Esophagus muscularis mucosa (tissue), 4 donors: Measurements from ENCODE around the gene CRY1. TPM values are rescaled to one million over a fixed set of nuclear protein-coding genes. Genes with fewer than 3 reads are reported as not detected.

Source experiments
- DNase-seq: peaks from one replicate; pipeline ENCODE4 v3.0.0-alpha.2; 2017; ENCODE audit errors: extremely low spot score
- H3K27ac ChIP-seq, 4 donors: fragments of 200-600 bp; sonication (generic); replicated peaks in 1 of 4; 1 replicate in 3 of 4; 2 replicates in 1 of 4; pipeline ENCODE4 v1.5.1; 2016 to 2019; ENCODE audit warnings: mild to moderate bottlenecking in 1 of 4
- H3K27me3 ChIP-seq, 4 donors: fragments of 200-600 bp; sonication (generic); one replicate each; pipeline versions ENCODE4 v1.5.1 to v1.6.0; 2016 to 2019
- H3K36me3 ChIP-seq, 4 donors: fragments of 200-600 bp; sonication (generic); one replicate each; pipeline ENCODE4 v1.5.1; 2016 to 2019
- H3K4me1 ChIP-seq, 4 donors: fragments of 200-600 bp; sonication (generic); one replicate each; pipeline ENCODE4 v1.5.1; 2016 to 2019
- H3K4me3 ChIP-seq, 4 donors: fragments of 200-600 bp; sonication (generic); 1 replicate in 2 of 4; 2 replicates in 2 of 4; pipeline ENCODE4 v1.5.1; 2016 to 2019; ENCODE audit warnings: mild to moderate bottlenecking in 4 of 4, moderate library complexity in 1 of 4
- H3K9me3 ChIP-seq, 4 donors: fragments of 200-600 bp; sonication (generic); 1 replicate in 3 of 4; 2 replicates in 1 of 4; pipeline ENCODE4 v1.5.1; 2016 to 2019
- EP300 ChIP-seq: sonication (generic); formaldehyde crosslinking; IDR thresholded peaks from one replicate; pipeline ENCODE4 v1.6.1; 2017; ENCODE audit warnings: antibody characterized with exemption
- POLR2A ChIP-seq: fragments of 450-650 bp; IDR thresholded peaks from one replicate; pipeline ENCODE4 v1.6.1; 2017; ENCODE audit warnings: antibody characterized with exemption, moderate library complexity, mild to moderate bottlenecking, low read depth
- POLR2AphosphoS5 ChIP-seq, 2 donors: sonication (generic); formaldehyde crosslinking; IDR thresholded peaks; one replicate each; pipeline ENCODE4 v1.6.1; 2017; ENCODE audit warnings: antibody characterized with exemption in 2 of 2
- WGBS: methylation state at CpG from one replicate; pipeline ENCODE4 v1.1.5; 2018; 5-methylcytosine and 5-hydroxymethylcytosine counted together
- intact Hi-C: fragments of 100-400 bp; cut with DNase I; formaldehyde crosslinking; loops from one replicate; pipeline ENCODE4 v1.15.1; 2023
- total RNA-seq, 4 donors: library from RNA; depleted of rRNA; stranded (reverse); fragments of >200 nt; gene quantifications; one replicate each; pipeline versions ENCODE4 v1.1.0 to v1.2.1, GENCODE V29; 2016
- TF ChIP-seq, protein P1 (sequence below), 3 experiments: fragments of 200-600 bp in 2 of 3; fragments of 450-650 bp in 1 of 3; sonication (generic) in 2 of 3; IDR thresholded peaks; one replicate each; pipeline ENCODE4 v1.5.1; 2017 to 2019; ENCODE audit warnings: antibody characterized with exemption in 3 of 3, mild to moderate bottlenecking in 2 of 3, moderate library complexity in 1 of 3

CRY1 gene
- total RNA-seq, 4 donors from 2014 or later = 29.1 to 42.9 (median 34.9) TPM

- TF ChIP-seq POLR2AphosphoS5 (IDR thresholded peaks at IDR 0.05) (no peak), EP300 (no peak), POLR2A (no peak)
- TF ChIP-seq, protein P1, sequence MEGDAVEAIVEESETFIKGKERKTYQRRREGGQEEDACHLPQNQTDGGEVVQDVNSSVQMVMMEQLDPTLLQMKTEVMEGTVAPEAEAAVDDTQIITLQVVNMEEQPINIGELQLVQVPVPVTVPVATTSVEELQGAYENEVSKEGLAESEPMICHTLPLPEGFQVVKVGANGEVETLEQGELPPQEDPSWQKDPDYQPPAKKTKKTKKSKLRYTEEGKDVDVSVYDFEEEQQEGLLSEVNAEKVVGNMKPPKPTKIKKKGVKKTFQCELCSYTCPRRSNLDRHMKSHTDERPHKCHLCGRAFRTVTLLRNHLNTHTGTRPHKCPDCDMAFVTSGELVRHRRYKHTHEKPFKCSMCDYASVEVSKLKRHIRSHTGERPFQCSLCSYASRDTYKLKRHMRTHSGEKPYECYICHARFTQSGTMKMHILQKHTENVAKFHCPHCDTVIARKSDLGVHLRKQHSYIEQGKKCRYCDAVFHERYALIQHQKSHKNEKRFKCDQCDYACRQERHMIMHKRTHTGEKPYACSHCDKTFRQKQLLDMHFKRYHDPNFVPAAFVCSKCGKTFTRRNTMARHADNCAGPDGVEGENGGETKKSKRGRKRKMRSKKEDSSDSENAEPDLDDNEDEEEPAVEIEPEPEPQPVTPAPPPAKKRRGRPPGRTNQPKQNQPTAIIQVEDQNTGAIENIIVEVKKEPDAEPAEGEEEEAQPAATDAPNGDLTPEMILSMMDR (IDR thresholded peaks at IDR 0.05) = no peak
- Histone ChIP-seq H3K27ac (no peak overlapping the region), H3K4me1 (peaks cover 15 to 34% (median 25%) of the 10 kb centered on the region in 4 donors), H3K27me3 (no peaks in the 10 kb centered on the region), H3K4me3 (no peak overlapping the region), H3K36me3 (no peaks in the 10 kb centered on the region), H3K9me3 (no peaks in the 10 kb centered on the region)
- intact Hi-C loops = no loop called here
- DNase-seq = no peak
- WGBS = 90% methylated on average over 2 of the region's 2 CpGs
These were observed 57.6 kb downstream of the CRY1 start for GRCh38 chr12:107035733-107036132.

GRCh38 chr12:107033758-107034739 is 59.3 kb downstream of the CRY1 start:
- no peak for DNase-seq
- H3K4me3 ChIP-seq = no peak overlapping the region
- TF ChIP-seq, protein P1 (IDR thresholded peaks at IDR 0.05) = no peak
- no peak for TF ChIP-seq EP300
- no peak for TF ChIP-seq POLR2A
- TF ChIP-seq POLR2AphosphoS5 (IDR thresholded peaks at IDR 0.05) = no peak
- no peaks in the 10 kb centered on the region for H3K27me3 ChIP-seq
- peak overlapping the region in 1 of 4 donors; percentile 24 for H3K27ac ChIP-seq
- no peaks in the 10 kb centered on the region for H3K9me3 ChIP-seq
- 77% methylated on average over 9 of the region's 9 CpGs for WGBS
- H3K4me1 ChIP-seq = peaks cover 25 to 49% (median 39%) of the 10 kb centered on the region in 4 donors
- no peaks in the 10 kb centered on the region for H3K36me3 ChIP-seq
- intact Hi-C loops = loop anchor here (5.0 kb wide), 1 partner anchor 58 kb away; the partner anchor contains the start of gene CRY1

DNA sequence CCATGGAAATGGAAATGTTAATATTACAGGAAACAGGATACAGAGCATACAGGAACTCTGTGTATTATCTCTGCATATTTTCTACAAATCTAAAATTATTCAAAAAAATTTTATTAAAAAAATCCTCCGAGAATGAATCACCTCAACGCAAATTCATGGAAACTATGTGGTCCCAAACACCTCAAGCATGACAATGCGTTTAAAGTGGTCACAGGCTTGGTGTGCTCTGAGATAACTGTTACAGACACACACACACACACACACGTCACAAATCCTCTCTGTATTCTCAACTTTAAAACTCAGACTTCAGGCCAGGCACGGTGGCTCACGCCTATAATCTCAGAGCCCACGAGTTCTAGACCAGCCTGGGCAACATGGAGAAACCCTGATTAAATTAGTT is 61.1 kb downstream of the CRY1 start:
- 73% methylated on average over 7 of the region's 7 CpGs for WGBS
- no peaks in the 10 kb centered on the region for H3K36me3 ChIP-seq
- no peak for TF ChIP-seq EP300
- TF ChIP-seq POLR2A = no peak
- no peak for TF ChIP-seq POLR2AphosphoS5 (IDR thresholded peaks at IDR 0.05)
- TF ChIP-seq, protein P1 (IDR thresholded peaks at IDR 0.05) = no peak
- no peak for DNase-seq
- no peaks in the 10 kb centered on the region for H3K27me3 ChIP-seq
- H3K27ac ChIP-seq = no peak overlapping the region
- H3K4me3 ChIP-seq = no peak overlapping the region
- intact Hi-C loops = loop anchor here (5.0 kb wide), 1 partner anchor 60 kb away; the partner anchor contains the start of gene CRY1
- H3K4me1 ChIP-seq = peaks cover 38 to 59% (median 54%) of the 10 kb centered on the region in 4 donors
- H3K9me3 ChIP-seq = no peaks in the 10 kb centered on the region

- Histone ChIP-seq H3K9me3 (no peaks in the 10 kb centered on the region), H3K27me3 (no peaks in the 10 kb centered on the region), H3K36me3 (no peaks in the 10 kb centered on the region), H3K4me1 (peaks cover 50 to 71% (median 66%) of the 10 kb centered on the region in 4 donors), H3K4me3 (no peak overlapping the region), H3K27ac (peak overlapping the region in 1 of 4 donors; percentile 1)
- DNase-seq = no peak
- intact Hi-C loops = loop anchor here (5.0 kb wide), 1 partner anchor 61 kb away; the partner anchor contains the start of gene CRY1
- WGBS = 73% methylated on average over 2 of the region's 2 CpGs
- no peak for TF ChIP-seq POLR2AphosphoS5 (IDR thresholded peaks at IDR 0.05)
- no peak for TF ChIP-seq EP300
- TF ChIP-seq, protein P1 (IDR thresholded peaks at IDR 0.05) = no peak
- no peak for TF ChIP-seq POLR2A
These were observed 62.3 kb downstream of the CRY1 start for GRCh38 chr12:107031061-107031460.
